Measurements from ENCODE around the gene SLC35A1.

GRCh38 chr6:87529221-87529620, 56.4 kb downstream of the SLC35A1 start:
- TF ChIP-seq, protein P1, sequence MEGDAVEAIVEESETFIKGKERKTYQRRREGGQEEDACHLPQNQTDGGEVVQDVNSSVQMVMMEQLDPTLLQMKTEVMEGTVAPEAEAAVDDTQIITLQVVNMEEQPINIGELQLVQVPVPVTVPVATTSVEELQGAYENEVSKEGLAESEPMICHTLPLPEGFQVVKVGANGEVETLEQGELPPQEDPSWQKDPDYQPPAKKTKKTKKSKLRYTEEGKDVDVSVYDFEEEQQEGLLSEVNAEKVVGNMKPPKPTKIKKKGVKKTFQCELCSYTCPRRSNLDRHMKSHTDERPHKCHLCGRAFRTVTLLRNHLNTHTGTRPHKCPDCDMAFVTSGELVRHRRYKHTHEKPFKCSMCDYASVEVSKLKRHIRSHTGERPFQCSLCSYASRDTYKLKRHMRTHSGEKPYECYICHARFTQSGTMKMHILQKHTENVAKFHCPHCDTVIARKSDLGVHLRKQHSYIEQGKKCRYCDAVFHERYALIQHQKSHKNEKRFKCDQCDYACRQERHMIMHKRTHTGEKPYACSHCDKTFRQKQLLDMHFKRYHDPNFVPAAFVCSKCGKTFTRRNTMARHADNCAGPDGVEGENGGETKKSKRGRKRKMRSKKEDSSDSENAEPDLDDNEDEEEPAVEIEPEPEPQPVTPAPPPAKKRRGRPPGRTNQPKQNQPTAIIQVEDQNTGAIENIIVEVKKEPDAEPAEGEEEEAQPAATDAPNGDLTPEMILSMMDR (IDR thresholded peaks at IDR 0.05; ENCODE audit: low read length) = no peak
- no peak for TF ChIP-seq EZH2 (IDR thresholded peaks at IDR 0.05; ENCODE audit: borderline replicate concordance, low read length)
